Liver (tissue), 9 donors: Measurements from ENCODE around the gene CXCL1. TPM values are rescaled to one million over a fixed set of nuclear protein-coding genes. Genes with fewer than 3 reads are reported as not detected.

Source experiments
- DNase-seq: peaks from one replicate; pipeline ENCODE4 v3.0.0-alpha.2; 2017; ENCODE audit warnings: low spot score
- H3K27ac ChIP-seq, 2 donors: one replicate each; pipeline ENCODE4 v1.7.0; 2013; ENCODE audit warnings: inconsistent platforms in 2 of 2, low read length in 2 of 2, control low read depth in 1 of 2, low read depth in 1 of 2, mild to moderate bottlenecking in 1 of 2
- H3K27me3 ChIP-seq, 4 donors: one replicate each; pipeline versions ENCODE4 v1.6.1 to v1.7.0; 2013; ENCODE audit warnings: low read length in 3 of 4, inconsistent platforms in 1 of 4, mild to moderate bottlenecking in 1 of 4, moderate library complexity in 1 of 4; ENCODE audit not compliant: control insufficient read depth in 4 of 4, insufficient read depth in 4 of 4
- H3K36me3 ChIP-seq, 4 donors: one replicate each; pipeline versions ENCODE4 v1.6.1 to v1.7.0; 2013; ENCODE audit warnings: low read length in 3 of 4, mild to moderate bottlenecking in 3 of 4, low read depth in 1 of 4, moderate library complexity in 1 of 4; ENCODE audit not compliant: control insufficient read depth in 4 of 4, insufficient read depth in 3 of 4
- H3K4me1 ChIP-seq, 4 donors: one replicate each; pipeline versions ENCODE4 v1.6.1 to v1.7.0; 2013; ENCODE audit warnings: low read length in 3 of 4, mild to moderate bottlenecking in 3 of 4, moderate library complexity in 1 of 4; ENCODE audit not compliant: control insufficient read depth in 4 of 4, insufficient read depth in 4 of 4
- H3K4me3 ChIP-seq, 3 donors: one replicate each; pipeline versions ENCODE4 v1.6.1 to v1.7.0; 2013; ENCODE audit warnings: low read length in 3 of 3, control low read depth in 1 of 3, low read depth in 1 of 3, mild to moderate bottlenecking in 1 of 3
- H3K9ac ChIP-seq, 2 donors: one replicate each; pipeline ENCODE4 v1.7.0; 2013; ENCODE audit warnings: low read length in 2 of 2, mild to moderate bottlenecking in 2 of 2, moderate library complexity in 2 of 2, control low read depth in 1 of 2, low read depth in 1 of 2
- H3K9me3 ChIP-seq, 4 donors: one replicate each; pipeline versions ENCODE4 v1.6.1 to v1.7.0; 2013; ENCODE audit warnings: low read length in 3 of 4; ENCODE audit not compliant: control insufficient read depth in 4 of 4
- ATF3 ChIP-seq: IDR thresholded peaks from 2 replicates; pipeline ENCODE4 v1.6.1; 2016; ENCODE audit warnings: antibody characterized with exemption
- CTCF ChIP-seq: fragments of 150-350 bp; IDR thresholded peaks from 2 replicates; pipeline ENCODE4 v1.5.1; 2017; ENCODE audit warnings: improper control_type of control experiment, low read depth, low read length; ENCODE audit not compliant: missing input control
- EGR1 ChIP-seq, 2 donors: IDR thresholded peaks; 2 replicates each; pipeline ENCODE4 v1.6.1; 2016 to 2018; ENCODE audit warnings: antibody characterized with exemption in 2 of 2, low read depth in 2 of 2
- FOXA1 ChIP-seq: IDR thresholded peaks from 2 replicates; pipeline ENCODE4 v1.6.1; 2016; ENCODE audit warnings: antibody characterized with exemption
- FOXA2 ChIP-seq: IDR thresholded peaks from 2 replicates; pipeline ENCODE4 v1.6.1; 2016; ENCODE audit warnings: antibody characterized with exemption
- GABPA ChIP-seq, 2 donors: IDR thresholded peaks in 1 of 2; conservative IDR thresholded peaks in 1 of 2; 2 replicates each; pipeline ENCODE4 v1.6.1; 2016; ENCODE audit warnings: antibody characterized with exemption in 2 of 2, mild to moderate bottlenecking in 1 of 2, moderate library complexity in 1 of 2
- HNF4A ChIP-seq, 2 donors: conservative IDR thresholded peaks; 2 replicates each; pipeline ENCODE4 v1.6.1; 2016; ENCODE audit warnings: antibody characterized with exemption in 2 of 2, mild to moderate bottlenecking in 2 of 2
- HNF4G ChIP-seq: IDR thresholded peaks from 2 replicates; pipeline ENCODE4 v1.6.1; 2016; ENCODE audit warnings: antibody characterized with exemption
- JUND ChIP-seq, 2 donors: IDR thresholded peaks; 2 replicates each; pipeline ENCODE4 v1.6.1; 2016; ENCODE audit warnings: antibody characterized with exemption in 2 of 2
- MAX ChIP-seq: IDR thresholded peaks from 2 replicates; pipeline ENCODE4 v1.6.1; 2016; ENCODE audit warnings: antibody characterized with exemption
- NR2F2 ChIP-seq: IDR thresholded peaks from 2 replicates; pipeline ENCODE4 v1.6.1; 2016; ENCODE audit warnings: antibody characterized with exemption
- RAD21 ChIP-seq, 2 donors: IDR thresholded peaks; 2 replicates each; pipeline ENCODE4 v1.6.1; 2016; ENCODE audit warnings: antibody characterized with exemption in 2 of 2, mild to moderate bottlenecking in 2 of 2
- REST ChIP-seq: IDR thresholded peaks from 2 replicates; pipeline ENCODE4 v1.6.1; 2016; ENCODE audit warnings: antibody characterized with exemption, mild to moderate bottlenecking
- RXRA ChIP-seq, 2 donors: IDR thresholded peaks; 2 replicates each; pipeline ENCODE4 v1.6.1; 2017 to 2018; ENCODE audit warnings: antibody characterized with exemption in 2 of 2, mild to moderate bottlenecking in 1 of 2
- SP1 ChIP-seq: IDR thresholded peaks from 2 replicates; pipeline ENCODE4 v1.6.1; 2018; ENCODE audit warnings: antibody characterized with exemption, mild to moderate bottlenecking
- TAF1 ChIP-seq: conservative IDR thresholded peaks from 2 replicates; pipeline ENCODE4 v1.6.1; 2016; ENCODE audit warnings: antibody characterized with exemption, mild to moderate bottlenecking
- YY1 ChIP-seq: IDR thresholded peaks from 2 replicates; pipeline ENCODE4 v1.6.1; 2016; ENCODE audit warnings: antibody characterized with exemption, mild to moderate bottlenecking
- ZBTB33 ChIP-seq: IDR thresholded peaks from 2 replicates; pipeline ENCODE4 v1.6.1; 2016; ENCODE audit warnings: antibody characterized with exemption
- WGBS: extraction: QIAGEN DNeasy Blood & Tissue Kit; methylation state at CpG from one replicate; pipeline ENCODE4 v1.1.7; 2013; 5-methylcytosine and 5-hydroxymethylcytosine counted together
- polyA plus RNA-seq, 2 donors: library from polyadenylated mRNA; stranded (reverse) in 1 of 2; unstranded in 1 of 2; fragments of 200-250 nt in 1 of 2; fragments of >200 nt in 1 of 2; fragmentation: Nextera tagmentation in 1 of 2; extraction: Ambion mirVana in 1 of 2; gene quantifications; one replicate each; pipeline versions ENCODE4 v1.2.1 to v1.2.3, GENCODE V29; 2013 to 2015
- total RNA-seq, 2 donors: library from RNA; depleted of rRNA; stranded (reverse); fragments of >200 nt; gene quantifications; one replicate each; pipeline ENCODE4 v1.2.3, GENCODE V29; 2014
- donor health status: healthy.
- donor health status: healthy.
- donor health status: healthy.
- donor health status: healthy.
- donor health status: healthy.

Gene CXCL1
- total RNA-seq (1 to 10 TPM in 1 of 2 donors, not detected in 1; 4.2 TPM), polyA plus RNA-seq (1 to 10 TPM in 1 of 2 donors, under 1 TPM in 1; 0.97 to 2.8 TPM)

GRCh38 chr4:73869130-73870055 is at the start of gene CXCL1:
Gene CXCL1 (plus strand): TSS chr4:73869393. CDS start chr4:73869471, 78 bp downstream.
- TF ChIP-seq RAD21 (IDR thresholded peaks at IDR 0.05) (no peak), ZBTB33 (no peak), REST (no peak), YY1 (no peak), CTCF (no peak), MAX (no peak), NR2F2 (no peak), HNF4G (no peak), ATF3 (no peak), RXRA (IDR thresholded peaks at IDR 0.05) (no peak), FOXA2 (no peak), HNF4A (conservative IDR thresholded peaks at IDR 0.05) (no peak), GABPA (IDR thresholded peaks at IDR 0.05 in 1 of 2, conservative IDR thresholded peaks at IDR 0.05 in 1 of 2) (no peak), SP1 (no peak), JUND (IDR thresholded peaks at IDR 0.05) (no peak), EGR1 (IDR thresholded peaks at IDR 0.05; ENCODE audit: low read depth in 2 of 2) (no peak), FOXA1 (no peak), TAF1 (no peak)
- 10% methylated on average over 61 of the region's 61 CpGs for WGBS

More at GRCh38 chr4:73869130-73870055, at the start of gene CXCL1:
- Histone ChIP-seq H3K36me3 (no peaks in the 10 kb centered on the region), H3K27me3 (peaks cover 0 to 4% (median 0%) of the 10 kb centered on the region in 4 donors), H3K27ac (peak within 1 kb of the TSS; percentile 9 to 15), H3K9me3 (no peaks in the 10 kb centered on the region), H3K4me3 (peak within 1 kb of the TSS; percentile 55 to 64 (median 59)), H3K9ac (peak within 1 kb of the TSS in 1 of 2 donors; percentile 48), H3K4me1 (peaks cover 0 to 13% (median 4%) of the 10 kb centered on the region in 4 donors)
- DNase-seq, result no peak
